Stimulated activated CD8-positive, alpha-beta memory T cell treated with anti-CD3 and anti-CD28 coated beads, Interleukin-15, amount 100 ng/mL, for 24 hours (primary cell): ENCODE data around the gene RNU11.
"Not testable (repeated sequence)": the region's sequence is repeated elsewhere in the genome, so short reads cannot be mapped to it uniquely, and the experiment has no call there.

ENCODE experiments used
- DNase-seq: peaks from one replicate; pipeline ENCODE4 v3.0.0-alpha.2; 2020; ENCODE audit warnings: low read depth

The RNU11 gene

GRCh38 chr1:28663871-28664470, 15.6 kb downstream of the RNU11 start:
- no peak for DNase-seq

GRCh38 chr1:28666806-28667205, 18.4 kb downstream of the RNU11 start:
- DNase-seq, result no peak

DNA sequence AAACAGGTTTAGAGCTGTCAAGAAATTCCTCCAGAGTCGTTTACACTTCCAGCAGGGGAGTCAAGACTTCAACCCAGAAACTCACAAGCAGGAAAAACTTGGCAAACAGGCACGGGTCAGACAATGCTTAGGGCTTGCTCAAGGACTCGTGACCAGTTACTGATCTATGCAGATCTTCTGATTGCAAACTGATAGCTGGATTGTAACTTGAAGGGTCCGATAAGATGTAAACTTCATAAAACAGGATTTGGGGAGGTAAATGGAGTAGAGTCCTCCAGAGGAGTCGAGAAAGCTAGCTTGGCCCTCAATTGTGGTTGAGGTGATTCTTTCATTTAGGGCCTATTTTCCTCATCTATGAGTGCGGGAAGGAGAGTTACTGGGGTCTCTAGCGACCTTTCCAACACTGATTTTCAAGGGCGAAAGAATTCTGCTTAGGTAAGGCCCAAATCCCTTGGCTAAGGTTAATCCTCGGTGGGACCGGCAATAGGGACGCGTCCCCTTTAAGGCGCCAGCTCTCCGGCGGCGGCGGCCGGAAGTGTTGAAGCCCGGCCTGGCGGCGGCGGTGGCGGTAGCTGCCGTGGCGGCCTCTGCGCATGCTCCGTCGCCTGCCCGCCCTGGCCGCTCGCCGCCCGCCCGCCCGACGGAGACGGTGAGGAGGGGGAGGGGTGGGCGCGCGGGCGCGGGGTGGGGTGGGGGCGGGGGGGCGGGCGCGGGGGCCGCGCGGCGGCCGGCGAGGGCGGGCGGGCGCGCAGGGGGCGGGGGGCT, 20.0 kb downstream of the RNU11 start, which contains the start of gene GMEB1:
Gene GMEB1, plus strand, starts transcription at position 594 of the 765 bp plus-strand sequence. CDS start 14,829 bp downstream, outside the sequence.
- peak; percentile 79 for DNase-seq

- DNase-seq, result peak; percentile 29
These were observed 20.7 kb downstream of the RNU11 start for GRCh38 chr1:28668956-28669723.

DNA sequence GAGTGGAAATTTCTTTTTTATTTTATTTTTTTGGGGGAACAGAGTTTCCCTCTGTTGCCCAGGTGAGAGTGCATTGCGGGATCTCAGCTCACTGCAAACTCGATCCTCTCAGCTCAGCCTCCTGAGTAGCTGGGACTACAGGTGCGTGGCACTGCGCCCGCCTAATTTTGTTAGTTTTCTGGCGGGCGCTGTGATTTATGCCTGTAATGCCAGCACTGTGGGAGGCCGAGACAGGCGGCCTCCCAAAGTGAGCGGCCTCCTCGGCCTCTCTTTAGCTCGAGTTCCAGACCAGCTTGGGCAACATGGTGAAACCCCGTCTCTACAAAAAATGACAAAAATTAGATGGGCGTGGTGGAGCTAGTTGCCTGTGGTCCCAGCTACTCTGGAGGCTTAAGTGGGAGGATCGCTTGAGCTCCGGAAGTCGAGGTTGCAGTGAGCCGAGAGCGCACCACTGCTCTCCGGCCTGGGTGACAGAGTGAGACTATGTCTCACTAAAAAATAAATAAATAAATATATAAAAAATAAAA, 22.9 kb downstream of the RNU11 start:
- DNase-seq, result no peak

GRCh38 chr1:28672971-28673370, 24.6 kb downstream of the RNU11 start:
- not testable (repeated sequence) for DNase-seq

GRCh38 chr1:28675924-28676257, 27.5 kb downstream of the RNU11 start:
- DNase-seq, result no peak

- no peak for DNase-seq
These were observed 31.8 kb downstream of the RNU11 start for GRCh38 chr1:28680151-28680550.

GRCh38 chr1:28682840-28683239, 34.4 kb downstream of the RNU11 start:
- DNase-seq, result no peak

DNA sequence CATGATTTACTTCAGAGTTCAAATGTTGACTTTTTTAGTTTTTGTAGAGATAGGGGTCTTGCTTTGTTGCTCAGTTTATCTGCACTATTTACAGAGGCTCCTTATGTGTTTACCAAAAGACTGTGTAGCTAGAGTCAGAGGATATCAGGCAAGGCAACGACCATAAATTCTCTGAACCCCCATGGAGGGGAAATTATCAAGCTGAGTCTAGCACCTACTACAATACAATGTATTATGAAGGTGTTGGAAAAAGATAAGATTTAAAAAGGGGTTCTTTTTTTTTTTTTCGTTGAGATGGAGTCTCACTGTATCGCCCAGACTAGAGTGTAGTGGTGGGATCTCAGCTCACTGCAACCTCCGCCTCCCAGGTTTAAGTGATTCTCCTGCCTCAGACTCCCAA, 36.5 kb downstream of the RNU11 start:
- no peak for DNase-seq

GRCh38 chr1:28691627-28692026, 43.2 kb downstream of the RNU11 start:
- not testable (repeated sequence) for DNase-seq
